Measurements from ENCODE around the gene KCNQ1. TPM values are rescaled to one million over a fixed set of nuclear protein-coding genes. Genes with fewer than 3 reads are reported as not detected.

KCNQ1 gene
- total and polyA plus RNA-seq, 2 of the 13 experiments (the other 11 are each of a cell fraction or from before 2014, with no cell fraction given), result 0.02 to 0.08 TPM

DNA sequence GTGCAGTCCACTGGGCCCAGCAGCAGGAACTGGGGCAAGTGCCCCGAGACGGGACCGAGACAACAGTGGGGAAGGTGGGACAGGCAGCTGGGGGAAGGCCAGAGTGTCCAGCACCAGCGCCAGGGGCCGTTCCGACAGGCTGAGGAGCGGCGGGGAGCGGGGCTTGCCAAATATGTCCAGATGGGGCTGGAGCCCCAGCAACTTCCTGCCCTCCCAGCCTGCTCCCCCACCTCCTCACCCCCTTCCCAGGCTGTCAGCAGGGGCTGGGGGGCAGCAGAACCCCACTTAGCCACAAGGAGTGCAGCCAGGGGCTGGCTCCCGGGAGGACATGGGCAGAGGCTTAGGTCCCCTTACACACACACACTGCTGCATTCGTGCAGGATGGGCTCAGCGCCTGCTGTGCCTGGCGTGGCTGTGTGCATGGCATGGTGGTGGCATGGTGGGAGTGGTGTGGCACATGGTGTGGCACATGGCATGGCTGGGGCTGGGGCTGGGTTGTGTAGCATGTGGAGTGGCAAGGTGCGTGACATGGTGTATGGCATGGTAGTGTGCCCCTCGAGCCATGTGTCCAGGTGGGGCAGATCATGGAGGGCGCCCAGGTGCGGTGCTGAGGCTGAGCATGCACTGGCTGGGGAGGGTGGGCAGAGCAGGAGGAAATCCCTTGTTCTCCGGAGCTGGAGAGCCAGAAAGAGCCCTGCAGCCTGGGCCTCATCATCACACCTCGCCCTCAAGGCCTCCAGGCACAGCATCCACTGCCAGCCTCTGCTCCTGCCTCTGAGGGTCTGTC is 389.1 kb downstream of the KCNQ1 start:
- ChIA-PET CTCF (ENCODE audit: low intra/inter-chr PET ratio, low total read pairs) (no interaction called here), POLR2A (no interaction called here)
- Histone ChIP-seq H3K27me3 (ENCODE audit: control insufficient read depth in 1 of 2, insufficient read depth in 2 of 2, low read length in 2 of 2) (peaks cover 10 to 62% of the 10 kb centered on the region in 2 experiments; a peak in 4 of 5 replicates), H3K4me2 (ENCODE audit: low read depth, low read length) (no peak overlapping the region), H3K79me2 (ENCODE audit: insufficient read depth, low read length) (no peaks in the 10 kb centered on the region), H3K36me3 (replicated peaks in 1 of 2; ENCODE audit: control insufficient read depth in 1 of 2, insufficient read depth in 2 of 2, low read length in 2 of 2) (no peaks in the 10 kb centered on the region), H3K9me3 (ENCODE audit: low read length) (peaks cover 6% of the 10 kb centered on the region), H3K4me1 (ENCODE audit: insufficient read depth, low read length) (peaks cover 25% of the 10 kb centered on the region), H4K20me1 (ENCODE audit: insufficient read depth, low read length) (no peaks in the 10 kb centered on the region), H3K4me3 (replicated peaks in 1 of 3; ENCODE audit: insufficient read depth in 1 of 3, low read depth in 2 of 3, low read length in 3 of 3) (no peak overlapping the region), H2AFZ (ENCODE audit: low read length) (no peak overlapping the region), H3K9ac (ENCODE audit: insufficient read depth, low read depth, low read length) (no peak overlapping the region), H3K27ac (ENCODE audit: extremely low read length, insufficient read depth, low read length) (no peak overlapping the region)
- TF ChIP-seq MNT (IDR thresholded peaks at IDR 0.05), result peak; percentile 97
- TF ChIP-seq FOXJ3 (CRISPR knock-in tag; IDR thresholded peaks at IDR 0.05; ENCODE audit: borderline replicate concordance), result no peak
- no TSS peak for BruUV-seq (replicated peaks)
- WGBS (ENCODE audit: low lambda C conversion rate), result 41% methylated on average over 8 of the region's 19 CpGs
- no peak for ATAC-seq
- intact Hi-C loops (cut with micrococcal nuclease; ENCODE audit: unreplicated experiment) (no loop called here), in situ Hi-C loops (cut with HindIII; ENCODE audit: extremely low pct_ligation_motif_present, low pct_unique_long_range_greater_than_20kb) (no loop called here)
- DNase-seq (ENCODE audit: low spot score), result no peak
- no peak for FAIRE-seq

DNA sequence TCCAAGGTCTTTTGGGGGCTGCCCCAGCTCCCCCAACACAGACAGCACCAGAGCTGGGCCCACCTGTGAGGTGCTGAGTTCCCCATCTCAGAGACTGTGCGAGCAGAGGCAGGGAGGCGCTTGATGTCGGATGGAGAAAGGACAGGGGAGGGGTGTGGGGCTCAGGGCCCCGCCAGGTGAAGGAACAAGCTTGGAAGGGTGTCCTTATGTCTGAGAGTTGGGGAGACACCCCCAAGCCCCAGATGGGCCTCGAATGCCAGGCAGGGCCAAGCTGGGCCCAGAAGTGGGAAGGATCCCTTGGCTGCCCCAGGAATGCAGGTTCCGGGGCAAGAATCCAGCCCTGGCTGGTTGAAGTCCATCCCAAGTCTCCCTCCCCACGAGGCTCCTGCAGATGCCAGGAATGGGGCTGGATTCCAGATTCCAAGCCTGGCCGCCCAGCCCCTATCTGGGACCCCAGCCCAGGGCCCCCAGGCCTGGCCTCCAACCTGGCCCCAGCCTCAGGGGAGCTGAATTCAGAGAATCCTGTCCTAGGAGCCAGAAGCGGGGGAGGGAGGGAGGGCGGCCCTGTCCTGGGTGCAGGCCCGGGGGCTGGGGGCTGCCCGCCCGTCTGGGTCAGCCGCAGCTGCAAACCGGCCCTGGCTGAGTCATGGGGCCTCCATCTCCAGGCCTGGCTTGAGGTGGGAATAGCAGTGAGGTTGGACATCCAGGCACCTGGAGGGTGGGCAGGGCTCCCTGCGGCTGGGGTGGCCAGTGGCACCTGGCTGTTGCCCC is 389.9 kb downstream of the KCNQ1 start:
- no peaks in the 10 kb centered on the region for H4K20me1 ChIP-seq (ENCODE audit: insufficient read depth, low read length)
- FAIRE-seq (no peak), ATAC-seq (no peak), DNase-seq (ENCODE audit: low spot score) (no peak)
- no peaks in the 10 kb centered on the region for H3K9me3 ChIP-seq (ENCODE audit: low read length)
- no peak for TF ChIP-seq ZFP36L1 (CRISPR knock-in tag; IDR thresholded peaks at IDR 0.05)
- TF ChIP-seq ZNF205 (CRISPR knock-in tag; IDR thresholded peaks at IDR 0.05), result no peak
- TF ChIP-seq NFKBIZ (CRISPR knock-in tag; IDR thresholded peaks at IDR 0.05), result no peak
- in situ Hi-C loops (cut with HindIII; ENCODE audit: extremely low pct_ligation_motif_present, low pct_unique_long_range_greater_than_20kb), result no loop called here
- POLR2A ChIA-PET, result interaction anchor here (0.7 kb wide), 1 partner anchor 139 kb away, joined by 3 read pairs; no protein-coding TSS in a partner anchor
- no peak overlapping the region for H2AFZ ChIP-seq (ENCODE audit: low read length)
- intact Hi-C loops (cut with micrococcal nuclease; ENCODE audit: unreplicated experiment), result no loop called here
- no peak overlapping the region for H3K4me2 ChIP-seq (ENCODE audit: low read depth, low read length)
- WGBS (ENCODE audit: low lambda C conversion rate), result 55% methylated on average over 8 of the region's 16 CpGs
- no peak overlapping the region for H3K9ac ChIP-seq (ENCODE audit: insufficient read depth, low read depth, low read length)
- H3K36me3 ChIP-seq (replicated peaks in 1 of 2; ENCODE audit: control insufficient read depth in 1 of 2, insufficient read depth in 2 of 2, low read length in 2 of 2), result no peaks in the 10 kb centered on the region
- peaks cover 10 to 62% of the 10 kb centered on the region in 2 experiments; a peak in 4 of 5 replicates for H3K27me3 ChIP-seq (ENCODE audit: control insufficient read depth in 1 of 2, insufficient read depth in 2 of 2, low read length in 2 of 2)
- no TSS peak for BruUV-seq (replicated peaks)
- CTCF ChIA-PET (ENCODE audit: low intra/inter-chr PET ratio, low total read pairs), result no interaction called here
- H3K79me2 ChIP-seq (ENCODE audit: insufficient read depth, low read length), result no peaks in the 10 kb centered on the region
- no peak overlapping the region for H3K27ac ChIP-seq (ENCODE audit: extremely low read length, insufficient read depth, low read length)
- no peak overlapping the region for H3K4me3 ChIP-seq (replicated peaks in 1 of 3; ENCODE audit: insufficient read depth in 1 of 3, low read depth in 2 of 3, low read length in 3 of 3)
- peaks cover 33% of the 10 kb centered on the region for H3K4me1 ChIP-seq (ENCODE audit: insufficient read depth, low read length)

Measured in HepG2 (cell line).